Measurements from ENCODE around the gene RGS7.

DNA sequence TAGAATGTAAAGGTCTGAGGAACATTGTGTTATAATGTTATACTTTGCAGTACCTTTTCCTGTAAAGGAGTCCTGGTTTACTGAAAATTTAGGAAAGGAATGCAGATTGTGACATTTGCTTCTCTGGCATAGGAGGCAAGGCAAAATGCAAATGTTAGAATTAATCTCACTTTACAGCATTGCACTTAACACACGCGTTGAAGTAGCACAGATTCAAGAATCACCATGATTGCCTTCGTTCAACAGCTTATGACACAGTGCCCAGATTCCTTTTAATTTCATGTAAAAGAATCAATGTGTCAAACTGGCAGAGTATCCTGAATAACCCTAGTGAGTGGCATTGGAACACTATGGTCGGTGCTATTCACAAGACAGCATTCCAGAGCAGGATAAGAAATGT is 47.4 kb downstream of the RGS7 start:
- TF ChIP-seq, protein P1, sequence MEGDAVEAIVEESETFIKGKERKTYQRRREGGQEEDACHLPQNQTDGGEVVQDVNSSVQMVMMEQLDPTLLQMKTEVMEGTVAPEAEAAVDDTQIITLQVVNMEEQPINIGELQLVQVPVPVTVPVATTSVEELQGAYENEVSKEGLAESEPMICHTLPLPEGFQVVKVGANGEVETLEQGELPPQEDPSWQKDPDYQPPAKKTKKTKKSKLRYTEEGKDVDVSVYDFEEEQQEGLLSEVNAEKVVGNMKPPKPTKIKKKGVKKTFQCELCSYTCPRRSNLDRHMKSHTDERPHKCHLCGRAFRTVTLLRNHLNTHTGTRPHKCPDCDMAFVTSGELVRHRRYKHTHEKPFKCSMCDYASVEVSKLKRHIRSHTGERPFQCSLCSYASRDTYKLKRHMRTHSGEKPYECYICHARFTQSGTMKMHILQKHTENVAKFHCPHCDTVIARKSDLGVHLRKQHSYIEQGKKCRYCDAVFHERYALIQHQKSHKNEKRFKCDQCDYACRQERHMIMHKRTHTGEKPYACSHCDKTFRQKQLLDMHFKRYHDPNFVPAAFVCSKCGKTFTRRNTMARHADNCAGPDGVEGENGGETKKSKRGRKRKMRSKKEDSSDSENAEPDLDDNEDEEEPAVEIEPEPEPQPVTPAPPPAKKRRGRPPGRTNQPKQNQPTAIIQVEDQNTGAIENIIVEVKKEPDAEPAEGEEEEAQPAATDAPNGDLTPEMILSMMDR (optimal IDR thresholded peaks at IDR 0.05 in 1 of 3, IDR thresholded peaks at IDR 0.05 in 1 of 3, conservative IDR thresholded peaks at IDR 0.05 in 1 of 3; ENCODE audit: extremely low read depth in 1 of 3, insufficient read depth in 2 of 3, low read length in 3 of 3) = no peak
- no peak for TF ChIP-seq EZH2 (IDR thresholded peaks at IDR 0.05; ENCODE audit: low read length)

All from keratinocyte (primary cell).